ENCODE data around the gene CCDC78.

GRCh38 chr16:719815-720446 is 6.3 kb downstream of the CCDC78 start:
- TF ChIP-seq CTCF (CRISPR knock-in tag; IDR thresholded peaks at IDR 0.05) (peak; percentile 62), ETV6 (CRISPR knock-in tag; conservative IDR thresholded peaks at IDR 0.05) (no peak), CEBPB (IDR thresholded peaks at IDR 0.05; ENCODE audit: borderline replicate concordance, low read depth, low read length) (no peak), MYC (CRISPR knock-in tag; IDR thresholded peaks at IDR 0.05; ENCODE audit: borderline replicate concordance) (no peak), POLR2A (IDR thresholded peaks at IDR 0.05; ENCODE audit: insufficient read depth in 1 of 2, low read depth in 2 of 2, low read length in 2 of 2) (no peak), EP300 (IDR thresholded peaks at IDR 0.05; ENCODE audit: low read depth in 2 of 2, low read length in 2 of 2) (no peak), EP300 (CRISPR knock-in tag; IDR thresholded peaks at IDR 0.05; ENCODE audit: borderline replicate concordance) (no peak), KLF13 (CRISPR knock-in tag; IDR thresholded peaks at IDR 0.05) (no peak), SNAI1 (CRISPR knock-in tag; IDR thresholded peaks at IDR 0.05; ENCODE audit: borderline replicate concordance) (no peak), ZNF362 (CRISPR knock-in tag; IDR thresholded peaks at IDR 0.05; ENCODE audit: borderline replicate concordance) (no peak), TCF7 (IDR thresholded peaks at IDR 0.05; ENCODE audit: low read depth) (no peak), EED (CRISPR knock-in tag; IDR thresholded peaks at IDR 0.05) (no peak), ZNF350 (CRISPR knock-in tag; IDR thresholded peaks at IDR 0.05; ENCODE audit: borderline replicate concordance, low read depth) (peak; percentile 34; the same call in 1 of the 2 replicates)
